NB4 (cell line): Measurements from ENCODE around the gene FBXW10.
"Not testable (repeated sequence)": the region's sequence is repeated elsewhere in the genome, so short reads cannot be mapped to it uniquely, and the experiment has no call there.

Experiments
- POLR2A ChIP-seq: IDR thresholded peaks from 2 replicates; pipeline ENCODE4 v1.6.1; 2011; ENCODE audit warnings: mild to moderate bottlenecking; ENCODE audit not compliant: insufficient read length; ENCODE audit errors: extremely low read depth
- TF ChIP-seq, protein P1 (sequence below): IDR thresholded peaks from one replicate; pipeline ENCODE4 v1.5.1; 2012; ENCODE audit warnings: low read depth, low read length

DNA sequence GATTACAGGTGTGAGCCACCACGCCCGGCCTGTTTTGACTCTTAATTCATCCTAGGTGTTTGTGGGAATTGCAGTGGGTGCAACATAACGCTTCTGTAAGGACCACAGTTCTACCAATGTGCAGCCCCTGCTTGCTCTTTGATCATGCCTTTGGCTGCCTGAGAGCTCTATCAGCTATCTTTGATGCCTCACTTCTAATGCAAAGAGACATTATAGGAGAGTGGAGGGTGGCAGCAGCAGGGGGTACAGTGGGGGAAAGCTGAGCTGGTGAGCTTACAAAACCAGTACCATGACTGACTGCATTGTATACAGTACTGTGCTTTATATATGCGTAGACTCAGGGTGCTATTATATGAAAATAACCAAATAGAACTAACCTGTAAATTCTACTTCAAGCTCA is 26.7 kb downstream of the FBXW10 start:
- TF ChIP-seq, protein P1, sequence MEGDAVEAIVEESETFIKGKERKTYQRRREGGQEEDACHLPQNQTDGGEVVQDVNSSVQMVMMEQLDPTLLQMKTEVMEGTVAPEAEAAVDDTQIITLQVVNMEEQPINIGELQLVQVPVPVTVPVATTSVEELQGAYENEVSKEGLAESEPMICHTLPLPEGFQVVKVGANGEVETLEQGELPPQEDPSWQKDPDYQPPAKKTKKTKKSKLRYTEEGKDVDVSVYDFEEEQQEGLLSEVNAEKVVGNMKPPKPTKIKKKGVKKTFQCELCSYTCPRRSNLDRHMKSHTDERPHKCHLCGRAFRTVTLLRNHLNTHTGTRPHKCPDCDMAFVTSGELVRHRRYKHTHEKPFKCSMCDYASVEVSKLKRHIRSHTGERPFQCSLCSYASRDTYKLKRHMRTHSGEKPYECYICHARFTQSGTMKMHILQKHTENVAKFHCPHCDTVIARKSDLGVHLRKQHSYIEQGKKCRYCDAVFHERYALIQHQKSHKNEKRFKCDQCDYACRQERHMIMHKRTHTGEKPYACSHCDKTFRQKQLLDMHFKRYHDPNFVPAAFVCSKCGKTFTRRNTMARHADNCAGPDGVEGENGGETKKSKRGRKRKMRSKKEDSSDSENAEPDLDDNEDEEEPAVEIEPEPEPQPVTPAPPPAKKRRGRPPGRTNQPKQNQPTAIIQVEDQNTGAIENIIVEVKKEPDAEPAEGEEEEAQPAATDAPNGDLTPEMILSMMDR, result not testable (repeated sequence)
- TF ChIP-seq POLR2A, result not testable (repeated sequence)
